IgD-negative memory B cell (primary cell): Measurements from ENCODE around the gene SLX4IP. TPM values are rescaled to one million over a fixed set of nuclear protein-coding genes. Genes with fewer than 3 reads are reported as not detected.

ENCODE experiments used
- H3K27ac Mint-ChIP-seq, 3 donors: one replicate each; pipeline ENCODE4 v1.8.0; 2020 to 2022; ENCODE audit warnings: mild to moderate bottlenecking in 3 of 3, mixed read lengths in 3 of 3, moderate library complexity in 1 of 3
- H3K27me3 Mint-ChIP-seq: one replicate; pipeline ENCODE4 v1.8.0; 2021; ENCODE audit warnings: mixed read lengths
- H3K36me3 Mint-ChIP-seq: one replicate; pipeline ENCODE4 v1.8.0; 2020; ENCODE audit warnings: mild to moderate bottlenecking, mixed read lengths
- H3K4me1 Mint-ChIP-seq, 3 donors: one replicate each; pipeline ENCODE4 v1.8.0; 2020 to 2022; ENCODE audit warnings: mixed read lengths in 3 of 3, mild to moderate bottlenecking in 1 of 3
- H3K4me3 Mint-ChIP-seq, 4 donors: one replicate each; pipeline ENCODE4 v1.8.0; 2020 to 2022; ENCODE audit warnings: mild to moderate bottlenecking in 4 of 4, mixed read lengths in 4 of 4, moderate library complexity in 3 of 4
- H3K9me3 Mint-ChIP-seq, 3 donors: one replicate each; pipeline ENCODE4 v1.8.0; 2020 to 2021; ENCODE audit warnings: mixed read lengths in 3 of 3, mild to moderate bottlenecking in 1 of 3
- polyA plus RNA-seq: library from polyadenylated mRNA; unstranded; fragments of 300-500 nt; fragmentation: Illumina TruSeq; gene quantifications from one replicate; pipeline ENCODE4 v1.2.3, GENCODE V29; 2021

SLX4IP gene
- polyA plus RNA-seq, 1 donor from 2014 or later: 2.0 TPM

GRCh38 chr20:10467681-10468339 is 32.7 kb downstream of the SLX4IP start:
- Mint-ChIP-seq H3K4me1 (peaks cover 3 to 6% (median 6%) of the 10 kb centered on the region in 3 donors), H3K36me3 (peaks cover 8% of the 10 kb centered on the region), H3K27ac (peak overlapping the region in 1 of 3 donors; percentile 20), H3K4me3 (no peak overlapping the region), H3K9me3 (no peaks in the 10 kb centered on the region), H3K27me3 (no peaks in the 10 kb centered on the region)

- Mint-ChIP-seq H3K4me1 (peaks cover 3 to 6% (median 6%) of the 10 kb centered on the region in 3 donors), H3K4me3 (peak overlapping the region in 1 of 4 donors; percentile 34), H3K36me3 (peaks cover 13% of the 10 kb centered on the region), H3K9me3 (no peaks in the 10 kb centered on the region), H3K27ac (peak overlapping the region in 1 of 3 donors; percentile 20), H3K27me3 (no peaks in the 10 kb centered on the region)
These were observed 33.3 kb downstream of the SLX4IP start for GRCh38 chr20:10468340-10468845.

GRCh38 chr20:10469056-10469455 is 34.0 kb downstream of the SLX4IP start:
- H3K4me3 Mint-ChIP-seq: no peak overlapping the region
- H3K4me1 Mint-ChIP-seq: peaks cover 3 to 6% (median 6%) of the 10 kb centered on the region in 3 donors
- H3K36me3 Mint-ChIP-seq: peaks cover 9% of the 10 kb centered on the region
- H3K27ac Mint-ChIP-seq: no peak overlapping the region
- no peaks in the 10 kb centered on the region for H3K9me3 Mint-ChIP-seq
- H3K27me3 Mint-ChIP-seq: no peaks in the 10 kb centered on the region

GRCh38 chr20:10469599-10469998 is 34.5 kb downstream of the SLX4IP start:
- Mint-ChIP-seq H3K4me3 (no peak overlapping the region), H3K4me1 (peaks cover 3 to 6% (median 6%) of the 10 kb centered on the region in 3 donors), H3K27me3 (no peaks in the 10 kb centered on the region), H3K27ac (no peak overlapping the region), H3K36me3 (peaks cover 9% of the 10 kb centered on the region), H3K9me3 (no peaks in the 10 kb centered on the region)

- no peak overlapping the region for H3K27ac Mint-ChIP-seq
These were observed 35.2 kb downstream of the SLX4IP start for GRCh38 chr20:10470276-10470675.

GRCh38 chr20:10472871-10473270 is 37.8 kb downstream of the SLX4IP start:
- Mint-ChIP-seq H3K27ac (no peak overlapping the region), H3K9me3 (no peaks in the 10 kb centered on the region), H3K4me3 (no peak overlapping the region), H3K36me3 (peaks cover 9% of the 10 kb centered on the region), H3K27me3 (no peaks in the 10 kb centered on the region), H3K4me1 (peaks cover 20 to 26% (median 22%) of the 10 kb centered on the region in 3 donors)

More at GRCh38 chr20:10470276-10470675, 35.2 kb downstream of the SLX4IP start:
- Mint-ChIP-seq H3K9me3 (no peaks in the 10 kb centered on the region), H3K4me1 (peaks cover 9 to 10% (median 9%) of the 10 kb centered on the region in 3 donors), H3K4me3 (no peak overlapping the region), H3K27me3 (no peaks in the 10 kb centered on the region), H3K36me3 (peaks cover 9% of the 10 kb centered on the region)

- H3K4me1 Mint-ChIP-seq: peaks cover 16 to 22% (median 19%) of the 10 kb centered on the region in 3 donors
- H3K9me3 Mint-ChIP-seq: no peaks in the 10 kb centered on the region
- H3K36me3 Mint-ChIP-seq: peaks cover 11% of the 10 kb centered on the region
- H3K27me3 Mint-ChIP-seq: no peaks in the 10 kb centered on the region
- peak overlapping the region in 1 of 4 donors; percentile 27 for H3K4me3 Mint-ChIP-seq
- H3K27ac Mint-ChIP-seq: peak overlapping the region in 1 of 3 donors; percentile 39
These were observed 39.6 kb downstream of the SLX4IP start for GRCh38 chr20:10474606-10475184.

- H3K27ac Mint-ChIP-seq: no peak overlapping the region
- no peaks in the 10 kb centered on the region for H3K9me3 Mint-ChIP-seq
- no peaks in the 10 kb centered on the region for H3K27me3 Mint-ChIP-seq
- H3K4me3 Mint-ChIP-seq: no peak overlapping the region
- H3K36me3 Mint-ChIP-seq: peaks cover 9% of the 10 kb centered on the region
- peaks cover 16 to 22% (median 19%) of the 10 kb centered on the region in 3 donors for H3K4me1 Mint-ChIP-seq
These were observed 40.1 kb downstream of the SLX4IP start for GRCh38 chr20:10475225-10475624.

GRCh38 chr20:10476319-10476724 is 41.2 kb downstream of the SLX4IP start:
- Mint-ChIP-seq H3K4me1 (peaks cover 19 to 22% (median 19%) of the 10 kb centered on the region in 3 donors), H3K4me3 (peak overlapping the region in 2 of 4 donors; percentile 67 to 82), H3K9me3 (no peaks in the 10 kb centered on the region), H3K27ac (peak overlapping the region in 2 of 3 donors; percentile 47 to 50), H3K36me3 (peaks cover 9% of the 10 kb centered on the region), H3K27me3 (no peaks in the 10 kb centered on the region)

- peak overlapping the region in 1 of 4 donors; percentile 36 for H3K4me3 Mint-ChIP-seq
These were observed 43.1 kb downstream of the SLX4IP start for GRCh38 chr20:10478205-10478604.

GRCh38 chr20:10478930-10479329 is 43.8 kb downstream of the SLX4IP start:
- peaks cover 19 to 22% (median 19%) of the 10 kb centered on the region in 3 donors for H3K4me1 Mint-ChIP-seq
- no peak overlapping the region for H3K4me3 Mint-ChIP-seq
- no peak overlapping the region for H3K27ac Mint-ChIP-seq
- H3K36me3 Mint-ChIP-seq: peaks cover 2% of the 10 kb centered on the region
- H3K9me3 Mint-ChIP-seq: no peaks in the 10 kb centered on the region
- no peaks in the 10 kb centered on the region for H3K27me3 Mint-ChIP-seq

More at GRCh38 chr20:10478205-10478604, 43.1 kb downstream of the SLX4IP start:
- no peak overlapping the region for H3K27ac Mint-ChIP-seq
- H3K27me3 Mint-ChIP-seq: no peaks in the 10 kb centered on the region
- peaks cover 19 to 22% (median 19%) of the 10 kb centered on the region in 3 donors for H3K4me1 Mint-ChIP-seq
- H3K36me3 Mint-ChIP-seq: peaks cover 3% of the 10 kb centered on the region
- H3K9me3 Mint-ChIP-seq: no peaks in the 10 kb centered on the region

GRCh38 chr20:10481676-10482075 is 46.6 kb downstream of the SLX4IP start:
- no peaks in the 10 kb centered on the region for H3K27me3 Mint-ChIP-seq
- H3K36me3 Mint-ChIP-seq: peaks cover 2% of the 10 kb centered on the region
- peaks cover 0 to 3% (median 0%) of the 10 kb centered on the region in 3 donors for H3K9me3 Mint-ChIP-seq
- H3K4me1 Mint-ChIP-seq: peaks cover 4 to 6% (median 5%) of the 10 kb centered on the region in 3 donors
- no peak overlapping the region for H3K27ac Mint-ChIP-seq
- H3K4me3 Mint-ChIP-seq: no peak overlapping the region

GRCh38 chr20:10483691-10484090 is 48.6 kb downstream of the SLX4IP start:
- peaks cover 0 to 3% (median 0%) of the 10 kb centered on the region in 3 donors for H3K9me3 Mint-ChIP-seq
- peaks cover 1 to 4% (median 4%) of the 10 kb centered on the region in 3 donors for H3K4me1 Mint-ChIP-seq
- H3K4me3 Mint-ChIP-seq: no peak overlapping the region
- no peak overlapping the region for H3K27ac Mint-ChIP-seq
- no peaks in the 10 kb centered on the region for H3K27me3 Mint-ChIP-seq
- H3K36me3 Mint-ChIP-seq: peaks cover 2% of the 10 kb centered on the region

- Mint-ChIP-seq H3K36me3 (peaks cover 14% of the 10 kb centered on the region), H3K27me3 (no peaks in the 10 kb centered on the region), H3K4me3 (no peak overlapping the region), H3K4me1 (peaks cover 9 to 15% (median 9%) of the 10 kb centered on the region in 3 donors), H3K27ac (peak overlapping the region in 1 of 3 donors; percentile 36), H3K9me3 (peaks cover 0 to 3% (median 0%) of the 10 kb centered on the region in 3 donors)
These were observed 52.3 kb downstream of the SLX4IP start for GRCh38 chr20:10487142-10488136.
